NCI-H1694 treated with DMSO at 0.1 percent for 48 hours (cell line): Measurements from ENCODE around the gene PTPN3.
A peak's percentile ranks its signal among the peaks of the same experiment; 100 is the strongest.

ENCODE experiments used
- DNase-seq: peaks from one replicate; lab custom pipeline; 2025; lab: John Stamatoyannopoulos, UW

The PTPN3 gene

GRCh38 chr9:109477258-109478050 lies 20.7 kb downstream of the PTPN3 start:
- no peak for DNase-seq

GRCh38 chr9:109476642-109477257 lies 21.4 kb downstream of the PTPN3 start:
- DNase-seq = no peak

DNA sequence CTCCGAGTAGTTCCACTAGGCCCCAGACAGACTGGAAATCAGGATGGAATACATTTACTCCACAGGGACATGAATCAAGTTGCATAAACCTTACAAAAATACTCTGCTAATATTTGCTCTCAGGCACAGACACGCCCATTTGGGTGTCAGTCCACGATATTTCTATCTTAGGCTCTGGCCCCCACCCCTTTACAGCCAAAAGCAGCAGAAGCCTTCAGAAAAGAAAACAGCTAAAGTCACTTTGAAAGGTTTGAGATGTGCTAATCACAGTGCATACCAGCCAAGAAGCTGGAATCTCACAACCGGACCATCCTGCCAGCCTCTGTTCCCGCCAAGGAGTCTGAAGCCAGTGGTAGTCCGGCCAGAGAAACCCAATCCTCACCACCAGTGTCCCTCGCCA lies 22.6 kb downstream of the PTPN3 start:
- DNase-seq = no peak

DNA sequence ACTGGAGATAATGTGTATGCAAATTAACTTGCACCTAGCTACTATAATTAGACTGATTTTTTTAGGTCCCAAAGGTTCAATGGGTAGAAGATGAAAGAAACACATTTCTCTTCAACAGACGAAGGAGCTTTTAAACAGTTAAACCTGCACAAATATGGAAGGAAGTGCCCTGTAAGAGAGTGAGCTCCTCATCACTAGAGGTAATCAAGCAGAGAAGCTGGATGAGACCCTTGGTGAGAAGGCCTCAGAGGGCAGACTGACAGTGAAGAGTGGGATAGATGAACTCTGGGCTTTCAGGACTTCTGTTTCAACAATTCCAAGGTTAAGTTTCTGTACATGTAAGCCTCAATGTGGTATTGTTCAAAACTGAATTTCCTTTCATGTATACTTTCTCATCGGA lies 23.2 kb downstream of the PTPN3 start:
- DNase-seq = no peak

DNA sequence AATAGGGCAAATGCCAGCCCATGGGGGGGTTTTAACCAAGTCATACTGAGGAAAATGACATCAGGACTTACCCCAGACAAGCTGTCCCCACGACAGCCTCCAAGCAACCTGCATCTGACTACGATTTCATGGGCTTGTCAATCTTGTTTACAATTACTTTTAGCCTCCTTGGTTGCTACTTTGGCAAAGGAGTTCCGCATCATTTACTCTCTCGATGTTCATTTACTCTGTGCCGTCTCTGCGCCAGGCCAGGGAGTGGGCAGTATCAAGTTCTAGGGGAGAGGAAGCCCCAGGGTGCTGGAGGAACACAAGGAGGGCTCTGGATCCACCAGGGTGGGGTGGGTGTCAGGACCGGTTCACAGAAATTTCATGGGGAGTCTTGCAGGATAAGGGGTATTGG lies 23.9 kb downstream of the PTPN3 start:
- no peak for DNase-seq

DNA sequence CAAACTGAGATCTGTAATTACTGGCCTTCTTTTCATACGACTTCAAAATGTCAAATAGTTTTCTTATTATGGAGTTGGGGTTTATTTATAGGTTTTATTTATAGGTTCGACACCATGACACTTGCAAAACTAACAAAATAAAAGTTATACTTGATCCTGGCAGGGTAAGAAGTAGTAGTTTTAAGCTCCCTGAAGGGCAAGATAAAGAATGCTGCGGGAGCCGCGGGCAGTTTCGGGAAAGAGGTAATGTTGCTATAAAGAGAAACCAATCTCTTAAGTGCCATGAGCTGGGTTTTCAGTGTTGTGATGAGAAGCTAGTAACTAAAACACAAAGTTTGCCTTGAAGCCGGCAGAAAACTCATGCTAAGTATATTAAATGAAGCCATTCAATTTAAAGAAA lies 24.8 kb downstream of the PTPN3 start:
- DNase-seq = no peak

DNA sequence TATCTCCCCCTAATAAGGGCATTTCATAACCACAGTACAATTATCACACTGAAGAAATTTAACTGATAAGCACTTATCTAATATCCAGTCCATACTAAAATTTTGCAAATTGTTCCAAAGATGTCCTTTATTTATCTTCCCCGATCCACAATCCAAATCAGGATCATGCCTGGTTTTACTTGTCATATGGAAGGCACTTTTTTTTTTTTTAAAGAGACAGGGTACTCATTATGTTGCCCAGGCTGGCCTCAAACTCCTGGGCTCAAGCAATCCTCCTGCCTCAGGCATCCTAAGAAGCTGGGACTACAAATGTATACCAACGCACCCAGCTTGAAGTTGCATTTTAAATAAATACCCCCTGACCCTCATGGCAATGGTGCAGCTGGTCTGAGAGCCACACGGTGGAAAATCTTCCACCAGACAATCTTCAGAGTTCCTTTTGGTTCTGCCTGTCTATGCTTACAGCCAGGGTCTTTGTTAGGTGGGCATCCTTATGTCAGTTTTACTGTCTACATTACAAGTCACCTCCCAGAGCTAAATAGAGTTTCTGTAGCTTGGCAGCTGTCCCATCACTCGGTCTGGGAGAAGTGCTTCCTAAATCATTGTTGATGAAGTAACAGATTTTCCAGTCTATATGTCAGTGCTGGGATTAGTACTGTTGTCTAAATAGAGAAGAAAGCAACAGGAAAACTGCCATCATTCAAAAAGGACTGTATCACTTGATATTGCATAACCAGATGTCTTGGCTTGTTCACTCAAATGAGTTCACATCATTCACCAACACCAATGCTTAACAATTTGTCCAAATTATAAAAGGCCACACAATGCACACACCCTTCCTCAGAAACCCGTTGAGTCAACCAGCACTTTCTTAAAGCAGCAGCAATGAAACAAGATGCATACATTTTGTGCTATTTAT lies 26.4 kb downstream of the PTPN3 start:
- peak; percentile 13 for DNase-seq

- DNase-seq = peak; percentile 57
Observed at GRCh38 chr9:109469646-109470358, 28.3 kb downstream of the PTPN3 start.

GRCh38 chr9:109468927-109469326 lies 29.2 kb downstream of the PTPN3 start:
- no peak for DNase-seq

- no peak for DNase-seq
Observed at GRCh38 chr9:109467936-109468335, 30.2 kb downstream of the PTPN3 start.

DNA sequence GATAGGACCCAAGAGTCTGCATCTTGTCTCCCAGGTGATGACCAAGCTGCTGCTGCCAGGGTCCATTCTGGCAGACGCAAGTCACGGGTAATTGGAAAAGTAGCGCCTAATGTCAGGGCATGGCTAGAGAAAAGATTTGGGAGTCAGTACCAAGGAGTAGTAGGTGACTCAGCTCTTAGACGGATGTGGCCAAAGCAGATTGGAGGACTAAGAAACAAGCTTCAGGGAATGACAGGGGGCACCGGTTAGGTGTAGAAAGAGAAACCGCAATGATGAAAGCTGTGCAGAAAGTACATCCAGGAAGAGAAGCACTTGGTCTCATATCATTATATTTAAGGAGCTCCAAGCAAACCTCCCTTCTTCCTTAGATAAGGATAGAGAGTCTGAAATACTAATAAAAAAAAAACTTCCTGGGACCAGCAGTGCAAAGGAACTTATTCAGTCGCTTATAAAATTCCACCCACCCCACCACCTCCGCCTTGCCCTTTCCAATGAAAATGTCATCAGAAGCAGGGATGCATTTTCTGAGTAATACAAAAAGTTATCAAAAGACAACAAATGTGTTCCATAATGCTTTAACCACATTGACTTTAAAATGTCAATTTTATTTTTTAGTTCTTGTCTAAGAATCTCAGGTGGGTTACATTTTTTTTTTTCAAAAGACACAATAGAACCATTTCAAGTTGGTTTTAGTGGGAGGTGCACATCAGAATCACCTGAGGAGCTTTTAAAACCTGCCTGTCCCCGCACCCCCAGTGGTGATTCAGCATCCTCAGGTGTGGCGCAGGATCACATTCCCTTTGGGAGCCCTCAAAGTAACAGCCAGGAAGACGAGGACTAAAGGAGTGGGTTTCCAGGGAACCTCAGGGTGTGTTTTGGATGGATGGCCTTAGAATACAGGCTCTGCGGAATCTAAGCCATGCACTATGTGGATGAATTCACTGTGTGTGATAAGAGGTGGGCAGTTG lies 31.2 kb downstream of the PTPN3 start:
- DNase-seq = no peak

DNA sequence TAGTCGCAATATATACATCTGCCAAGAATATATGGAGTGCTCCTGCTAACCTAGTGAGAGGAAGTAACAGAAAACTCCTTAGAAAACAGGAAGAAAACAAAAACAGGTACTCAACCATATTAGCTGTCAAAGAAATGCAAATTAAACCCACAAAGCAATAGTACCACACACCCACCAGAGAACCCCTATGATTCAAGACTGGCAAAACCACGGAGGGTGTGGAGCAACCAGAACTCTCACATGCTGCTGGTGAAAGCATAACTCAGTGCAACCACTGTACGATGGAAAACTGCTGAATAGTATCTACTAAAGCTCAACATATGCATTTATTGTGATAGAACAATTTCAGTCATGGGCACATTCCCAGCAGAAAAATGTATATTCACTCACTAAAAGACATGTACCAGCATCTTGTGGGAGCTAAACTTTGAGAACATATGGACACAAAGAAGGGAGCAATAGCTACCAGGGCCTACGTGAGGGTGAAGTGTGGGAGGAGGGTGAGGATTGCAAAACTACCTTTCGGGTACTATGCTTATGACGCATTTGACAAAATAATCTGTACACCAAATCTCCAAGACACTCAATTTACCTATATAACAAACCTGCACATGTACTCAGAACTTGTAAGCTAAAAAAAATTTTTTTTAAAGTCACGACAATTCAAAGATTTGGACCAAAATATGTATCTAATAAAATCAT lies 34.0 kb downstream of the PTPN3 start:
- DNase-seq = no peak

- DNase-seq = no peak
Observed at GRCh38 chr9:109460576-109460975, 37.5 kb downstream of the PTPN3 start.

- no peak for DNase-seq
Observed at GRCh38 chr9:109459423-109459822, 38.7 kb downstream of the PTPN3 start.

- DNase-seq = no peak
Observed at GRCh38 chr9:109458453-109459211, 39.5 kb downstream of the PTPN3 start.

DNA sequence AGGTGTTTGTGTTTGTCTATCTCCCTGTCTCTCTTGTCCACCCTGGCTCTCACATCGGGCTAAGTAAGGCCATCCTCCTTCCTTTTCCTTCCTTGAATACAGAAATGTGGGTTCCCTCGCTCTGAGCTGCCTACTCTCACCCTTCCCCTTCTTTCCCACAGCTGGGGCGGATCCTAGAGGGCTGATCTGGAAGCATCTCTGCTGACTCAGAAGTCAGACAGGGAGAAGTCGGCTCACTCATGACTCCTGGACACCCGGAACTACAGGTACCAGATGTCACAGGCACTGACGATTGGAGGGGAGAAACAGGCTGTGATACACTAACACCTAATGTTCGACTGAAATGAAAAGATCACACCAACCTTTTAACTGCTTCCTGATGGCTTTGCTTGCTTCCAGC lies 41.3 kb downstream of the PTPN3 start:
- DNase-seq = no peak

DNA sequence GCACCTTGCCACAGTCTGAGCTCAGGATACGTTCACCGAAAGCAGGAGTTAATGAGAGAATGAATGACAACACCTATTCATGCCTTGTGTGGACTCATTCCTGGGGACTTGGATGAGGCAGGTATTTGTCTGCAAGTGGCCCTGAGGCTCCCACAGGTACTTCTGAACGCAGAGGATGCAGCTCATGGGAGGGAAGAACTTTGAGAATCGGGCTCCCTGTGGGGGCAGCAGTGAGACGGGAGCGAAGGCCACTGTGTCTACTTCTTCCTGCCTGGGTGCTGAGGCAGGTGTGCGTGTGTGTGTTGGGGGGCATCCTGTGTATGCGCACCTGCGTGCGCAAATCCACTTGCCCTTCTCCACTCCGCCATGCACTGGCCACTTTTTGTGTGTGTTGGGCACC lies 42.2 kb downstream of the PTPN3 start:
- no peak for DNase-seq

DNA sequence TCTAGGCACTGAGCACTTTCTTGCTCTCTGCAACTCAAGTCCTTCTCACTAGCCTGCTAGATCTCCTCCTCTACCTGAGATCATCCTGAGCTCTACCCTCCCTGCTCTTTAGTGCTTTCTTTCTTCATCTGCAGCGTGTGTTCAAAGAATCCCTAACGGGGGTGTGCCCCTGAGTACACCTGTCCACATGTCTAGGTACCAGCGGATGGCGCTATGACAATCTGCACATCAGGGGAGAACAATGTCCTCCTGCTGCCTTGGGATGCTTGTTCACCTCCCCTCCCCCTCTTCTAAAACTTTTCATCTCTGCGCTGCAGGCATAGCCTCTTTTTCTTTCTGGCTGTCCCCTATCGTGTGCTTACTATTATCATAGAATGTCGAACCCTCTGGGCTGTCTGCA lies 42.7 kb downstream of the PTPN3 start:
- DNase-seq = no peak

GRCh38 chr9:109454601-109455155 lies 43.4 kb downstream of the PTPN3 start:
- no peak for DNase-seq
